Left colon (tissue), 2 donors: Measurements from ENCODE around the gene ADARB2. TPM values are rescaled to one million over a fixed set of nuclear protein-coding genes. Genes with fewer than 3 reads are reported as not detected.
"Not testable (repeated sequence)": the region's sequence is repeated elsewhere in the genome, so short reads cannot be mapped to it uniquely, and the experiment has no call there.

Experiments used
- ATAC-seq: fragments of 200-7000 bp; cut with Tn5 transposase; one replicate; pipeline ENCODE4 v1.9.1; 2020; ENCODE audit warnings: mild to moderate bottlenecking, moderate library complexity
- DNase-seq, 2 donors: peaks; one replicate each; pipeline ENCODE4 v3.0.0-alpha.2; 2020
- intact Hi-C, 2 donors: fragments of 100-400 bp; cut with DNase I in 1 of 2; cut with micrococcal nuclease in 1 of 2; formaldehyde crosslinking; loops; one replicate each; pipeline versions ENCODE4 v1.11.2 to v1.14.0; 2022; cut with DNase I, micrococcal nuclease
- total RNA-seq, 2 donors: library from RNA; stranded (reverse); fragmentation: NEBNext Ultra II Directional; extraction: Animal tissue kit (Norgen Biotek cat#: 25700); gene quantifications; one replicate each; pipeline ENCODE4 v1.2.1, GENCODE V29; 2021
- donor health status: DM: no; HTN: no; CAD: no.
- donor health status: DM: yes; HTN: yes; CAD: no.

Gene ADARB2
- total RNA-seq, 2 donors from 2014 or later: 0.21 to 0.73 TPM

DNA sequence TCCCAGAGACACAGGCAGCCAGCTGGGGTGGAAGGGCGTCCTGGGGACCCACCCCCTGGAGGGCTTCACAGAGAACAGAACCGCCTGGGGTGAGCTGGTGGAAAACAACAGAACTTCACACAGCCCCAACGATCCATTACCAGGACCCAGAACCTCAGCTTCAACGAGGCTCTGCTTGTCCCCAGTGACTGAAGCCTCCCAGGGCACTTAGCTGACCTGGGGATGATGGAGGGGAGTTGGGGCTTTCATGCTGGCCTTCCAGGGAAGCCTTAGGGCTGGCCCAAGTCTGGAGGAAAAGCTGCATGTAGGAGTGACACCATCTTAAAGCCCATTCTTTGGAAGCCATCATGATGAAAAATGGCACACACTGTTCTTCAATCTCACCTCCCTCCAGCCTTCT, 381.0 kb downstream of the ADARB2 start:
- intact Hi-C loops: no loop called here

DNA sequence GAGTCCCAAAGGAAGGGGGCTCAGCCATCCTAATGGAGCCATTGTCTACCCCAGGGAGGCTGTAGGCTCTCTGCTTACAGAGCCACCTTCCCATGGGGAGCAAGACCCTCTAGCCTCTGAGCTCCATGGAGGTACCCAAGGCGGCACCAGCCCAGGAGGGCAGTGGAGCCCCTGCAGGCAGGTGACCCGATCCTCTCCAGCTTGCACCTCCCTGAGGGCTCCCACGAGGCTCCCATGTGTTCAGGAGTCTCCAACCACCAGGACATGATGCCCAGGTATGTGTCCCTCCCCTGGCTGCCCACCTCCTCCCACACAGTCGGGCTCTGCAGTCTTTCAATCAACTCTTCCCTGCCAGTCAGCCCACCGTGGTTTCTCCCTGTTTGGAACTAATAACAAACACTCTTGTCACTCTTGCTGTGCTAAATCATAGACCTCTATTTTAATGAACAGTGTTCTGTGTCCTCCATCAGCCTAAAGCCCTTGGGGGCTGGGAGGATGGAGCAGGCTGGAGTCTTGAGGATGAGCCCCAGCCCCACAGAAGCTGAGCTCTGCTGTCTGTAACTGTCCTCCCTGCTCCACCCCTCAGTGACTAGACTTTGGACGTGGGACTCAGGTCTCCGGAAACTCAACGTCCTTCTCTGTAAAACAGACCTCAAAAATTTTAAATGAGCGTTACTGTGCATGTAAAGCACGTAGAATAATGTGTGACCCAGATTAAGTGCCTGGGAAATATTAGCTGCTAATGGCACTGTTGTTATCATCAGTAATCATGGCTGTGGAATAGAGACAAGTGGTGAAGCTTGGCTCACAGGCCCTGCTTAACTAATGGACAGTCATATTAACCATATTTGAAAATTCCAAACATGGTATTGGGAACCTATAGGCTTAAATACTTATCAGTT, 382.3 kb downstream of the ADARB2 start:
- intact Hi-C loops: no loop called here
- ATAC-seq (no peak), DNase-seq (no peak)

More for the DNA sequence above, 381.0 kb downstream of the ADARB2 start:
- DNase-seq: no peak
- no peak for ATAC-seq

- intact Hi-C loops, DNase-seq, ATAC-seq: not testable (repeated sequence)
These were observed 385.0 kb downstream of the ADARB2 start for GRCh38 chr10:1352296-1352695.

DNA sequence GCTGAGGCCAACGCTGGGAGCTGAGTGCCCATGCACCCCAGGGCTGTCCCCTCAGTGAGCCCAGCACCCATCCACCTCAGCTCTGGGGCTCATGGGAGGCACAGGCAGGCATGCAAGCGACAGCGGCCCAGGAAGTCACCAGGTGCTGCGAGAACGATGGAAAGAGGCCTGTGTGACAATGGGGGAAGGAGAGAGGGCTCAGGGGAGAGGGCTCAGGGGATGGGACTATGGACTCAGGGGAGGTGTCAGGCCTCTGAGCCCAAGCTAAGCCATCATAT, 388.6 kb downstream of the ADARB2 start:
- DNase-seq: no peak
- no peak for ATAC-seq
- intact Hi-C loops: no loop called here

DNA sequence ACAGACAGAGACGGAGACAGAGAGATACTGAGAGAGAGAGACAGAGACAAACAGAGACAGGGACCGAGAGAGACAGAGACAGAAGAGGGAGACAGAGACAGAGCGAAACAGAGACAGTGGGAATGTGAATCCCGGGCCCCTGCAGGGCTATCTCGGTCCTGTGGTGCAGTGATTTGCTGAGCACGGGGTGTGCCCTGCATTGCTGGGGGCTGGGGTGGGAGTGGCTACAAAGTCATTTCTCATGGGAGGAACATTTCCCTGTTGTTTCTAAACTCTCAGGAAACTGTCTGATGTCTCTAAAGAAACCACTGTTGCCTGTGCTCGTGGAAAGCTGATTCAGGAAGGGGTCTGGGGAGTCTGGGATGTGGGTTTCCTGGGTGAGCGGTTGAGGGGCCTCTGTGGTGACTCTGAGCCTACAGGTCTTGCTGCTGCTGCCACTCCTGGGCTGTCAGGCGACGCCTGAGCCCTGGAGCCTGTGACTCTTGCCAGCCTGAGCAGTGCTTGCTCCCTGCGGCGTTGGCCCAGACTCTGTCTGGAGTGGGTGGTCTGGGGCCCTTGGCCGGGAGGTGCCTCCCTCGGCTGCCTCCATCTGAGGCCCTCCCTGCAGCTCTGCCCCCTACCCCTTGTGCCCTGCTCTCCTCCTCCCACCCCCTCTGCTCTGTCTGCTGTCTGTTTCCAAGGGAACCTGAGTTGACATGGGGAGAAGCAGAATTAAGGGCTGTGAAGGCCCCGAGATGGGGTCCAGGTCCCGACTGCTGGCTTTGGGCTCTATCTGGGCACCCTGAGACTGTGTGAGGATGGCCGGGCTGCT, 389.2 kb downstream of the ADARB2 start:
- intact Hi-C loops: no loop called here
- no peak for DNase-seq
- ATAC-seq: peak; percentile 52

GRCh38 chr10:1347525-1347924, 389.8 kb downstream of the ADARB2 start:
- intact Hi-C loops: no loop called here
- DNase-seq (no peak), ATAC-seq (no peak)

DNA sequence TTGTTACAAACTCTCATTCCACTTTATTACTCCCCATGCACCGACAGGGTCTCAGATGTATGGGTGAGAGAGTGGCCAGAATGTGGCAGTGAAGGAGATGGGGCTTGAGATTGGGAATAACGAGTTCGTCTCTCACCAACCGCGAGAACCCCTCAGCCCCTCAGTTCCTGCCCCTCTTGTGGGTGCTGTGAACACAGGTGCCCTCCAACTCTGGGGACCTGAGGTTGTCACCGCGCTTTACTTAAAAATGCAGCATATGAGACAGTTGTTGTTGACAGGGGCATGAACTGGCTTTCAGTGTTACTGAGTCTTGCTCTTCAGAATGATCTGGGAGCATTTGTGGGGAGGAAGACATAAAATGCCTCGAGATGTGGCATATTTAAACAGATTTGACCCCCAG, 391.1 kb downstream of the ADARB2 start:
- DNase-seq: no peak
- no peak for ATAC-seq
- intact Hi-C loops: no loop called here

- DNase-seq (no peak), ATAC-seq (no peak)
- intact Hi-C loops: no loop called here
These were observed 392.0 kb downstream of the ADARB2 start for GRCh38 chr10:1345368-1345767.

- ATAC-seq: no peak
- intact Hi-C loops: no loop called here
- DNase-seq: no peak
These were observed 392.5 kb downstream of the ADARB2 start for GRCh38 chr10:1344846-1345245.

DNA sequence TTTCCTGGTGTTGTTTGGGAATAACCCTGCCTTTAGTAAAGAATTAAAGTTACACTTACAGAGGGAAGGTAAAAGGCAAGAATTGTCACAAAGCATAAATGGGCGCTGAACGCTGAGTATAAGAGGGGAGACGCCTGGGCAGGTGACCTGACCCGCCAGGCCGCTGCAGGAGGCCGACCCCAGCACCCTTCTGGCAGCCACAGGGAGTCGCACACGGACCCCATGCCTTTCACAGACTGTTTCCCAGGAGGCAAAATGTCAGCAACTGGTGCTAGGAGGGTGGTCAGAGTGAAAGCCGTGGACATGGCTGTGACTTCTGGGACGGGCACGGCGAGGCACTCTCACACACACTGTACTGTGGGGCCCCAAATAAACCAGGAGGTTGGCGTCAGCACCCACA, 392.9 kb downstream of the ADARB2 start:
- no peak for ATAC-seq
- intact Hi-C loops: no loop called here

GRCh38 chr10:1343176-1343575, 394.1 kb downstream of the ADARB2 start:
- ATAC-seq (no peak), DNase-seq (no peak)
- intact Hi-C loops: no loop called here

More for the DNA sequence above, 392.9 kb downstream of the ADARB2 start:
- DNase-seq: no peak

GRCh38 chr10:1341052-1341451, 396.3 kb downstream of the ADARB2 start:
- DNase-seq, intact Hi-C loops, ATAC-seq: not testable (repeated sequence)

GRCh38 chr10:1339396-1339795, 397.9 kb downstream of the ADARB2 start:
- ATAC-seq: no peak
- intact Hi-C loops: no loop called here
- no peak for DNase-seq

- intact Hi-C loops: no loop called here
- ATAC-seq (no peak), DNase-seq (no peak)
These were observed 401.7 kb downstream of the ADARB2 start for GRCh38 chr10:1335642-1336041.

- DNase-seq (no peak), ATAC-seq (no peak)
- intact Hi-C loops: no loop called here
These were observed 403.3 kb downstream of the ADARB2 start for GRCh38 chr10:1333981-1334380.

- no peak for DNase-seq
- intact Hi-C loops: no loop called here
- peak; percentile 82 for ATAC-seq
These were observed 405.8 kb downstream of the ADARB2 start for GRCh38 chr10:1331560-1331959.

GRCh38 chr10:1329622-1330021, 407.7 kb downstream of the ADARB2 start:
- no peak for ATAC-seq

GRCh38 chr10:1328981-1329614, 408.2 kb downstream of the ADARB2 start:
- ATAC-seq: no peak

More at GRCh38 chr10:1329622-1330021, 407.7 kb downstream of the ADARB2 start:
- DNase-seq: no peak
- intact Hi-C loops: no loop called here

DNA sequence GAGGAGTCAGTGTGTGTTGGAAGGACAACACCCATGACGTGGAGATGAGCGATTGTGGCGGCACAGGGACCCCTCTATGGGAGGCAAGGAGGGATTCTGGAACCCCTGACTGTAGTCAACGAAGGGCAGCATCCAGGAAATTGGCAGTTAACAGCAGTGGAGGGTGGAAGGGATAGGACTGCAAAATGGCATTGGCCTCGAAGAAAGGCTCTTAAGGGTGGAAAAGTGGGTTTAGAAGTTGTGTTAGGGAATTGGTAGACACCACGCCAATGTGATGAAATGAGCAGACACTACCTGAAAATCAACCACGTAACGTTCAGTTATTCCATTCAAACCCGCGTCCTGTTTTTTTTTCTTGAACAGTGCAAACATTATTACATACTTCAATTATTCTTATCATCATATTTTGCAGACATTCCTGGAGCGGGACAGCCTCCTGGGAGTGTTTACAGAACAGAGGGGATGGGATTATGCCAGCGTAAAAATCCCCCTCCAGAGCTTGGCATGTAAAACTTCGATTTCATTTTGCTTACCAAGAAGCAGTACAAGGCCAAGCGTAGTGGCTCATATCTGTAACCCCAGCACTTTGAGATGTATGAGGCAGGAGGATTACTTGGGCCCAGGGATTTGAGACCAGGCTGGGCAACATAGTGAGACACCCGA, 409.0 kb downstream of the ADARB2 start:
- no peak for ATAC-seq
- intact Hi-C loops: no loop called here
- DNase-seq: no peak

More at GRCh38 chr10:1328981-1329614, 408.2 kb downstream of the ADARB2 start:
- DNase-seq: no peak
- intact Hi-C loops: no loop called here
